ENCODE measurements around the gene SIRT5.
A peak's percentile ranks its signal among the peaks of the same experiment; 100 is the strongest.

The SIRT5 gene

DNA sequence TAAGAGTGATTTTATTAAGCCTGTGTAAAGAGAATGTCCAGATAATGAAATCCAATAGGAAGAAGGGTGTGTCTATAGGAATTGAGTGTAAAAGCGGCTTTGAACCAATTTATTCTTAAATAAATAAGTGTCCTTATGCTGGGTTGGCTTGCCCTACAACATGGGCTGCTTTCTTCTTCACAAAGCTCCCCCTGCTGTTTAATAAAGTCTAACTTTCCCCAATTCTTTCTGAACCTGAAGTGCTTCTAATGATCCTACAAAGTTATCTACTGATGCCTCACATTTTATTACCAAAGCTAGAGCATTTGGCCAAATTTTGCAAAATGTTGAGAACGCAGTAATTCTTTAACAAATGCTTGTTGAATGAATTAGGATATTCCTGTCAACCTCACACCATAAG lies 36.3 kb upstream of the SIRT5 start:
- in situ Hi-C loops (cut with MboI; ENCODE audit: low pct_unique_long_range_greater_than_20kb, low sequenced_read_pairs, unreplicated experiment) = loop anchor here (25.0 kb wide), 2 partner anchors 351 to 626 kb away; no protein-coding TSS in a partner anchor
- TF ChIP-seq, protein P1, sequence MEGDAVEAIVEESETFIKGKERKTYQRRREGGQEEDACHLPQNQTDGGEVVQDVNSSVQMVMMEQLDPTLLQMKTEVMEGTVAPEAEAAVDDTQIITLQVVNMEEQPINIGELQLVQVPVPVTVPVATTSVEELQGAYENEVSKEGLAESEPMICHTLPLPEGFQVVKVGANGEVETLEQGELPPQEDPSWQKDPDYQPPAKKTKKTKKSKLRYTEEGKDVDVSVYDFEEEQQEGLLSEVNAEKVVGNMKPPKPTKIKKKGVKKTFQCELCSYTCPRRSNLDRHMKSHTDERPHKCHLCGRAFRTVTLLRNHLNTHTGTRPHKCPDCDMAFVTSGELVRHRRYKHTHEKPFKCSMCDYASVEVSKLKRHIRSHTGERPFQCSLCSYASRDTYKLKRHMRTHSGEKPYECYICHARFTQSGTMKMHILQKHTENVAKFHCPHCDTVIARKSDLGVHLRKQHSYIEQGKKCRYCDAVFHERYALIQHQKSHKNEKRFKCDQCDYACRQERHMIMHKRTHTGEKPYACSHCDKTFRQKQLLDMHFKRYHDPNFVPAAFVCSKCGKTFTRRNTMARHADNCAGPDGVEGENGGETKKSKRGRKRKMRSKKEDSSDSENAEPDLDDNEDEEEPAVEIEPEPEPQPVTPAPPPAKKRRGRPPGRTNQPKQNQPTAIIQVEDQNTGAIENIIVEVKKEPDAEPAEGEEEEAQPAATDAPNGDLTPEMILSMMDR (IDR thresholded peaks at IDR 0.05; ENCODE audit: extremely low read depth, insufficient read depth, missing control alignments) = peak; percentile 33
- DNase-seq (ENCODE audit: low spot score) = peak; percentile 75

DNA sequence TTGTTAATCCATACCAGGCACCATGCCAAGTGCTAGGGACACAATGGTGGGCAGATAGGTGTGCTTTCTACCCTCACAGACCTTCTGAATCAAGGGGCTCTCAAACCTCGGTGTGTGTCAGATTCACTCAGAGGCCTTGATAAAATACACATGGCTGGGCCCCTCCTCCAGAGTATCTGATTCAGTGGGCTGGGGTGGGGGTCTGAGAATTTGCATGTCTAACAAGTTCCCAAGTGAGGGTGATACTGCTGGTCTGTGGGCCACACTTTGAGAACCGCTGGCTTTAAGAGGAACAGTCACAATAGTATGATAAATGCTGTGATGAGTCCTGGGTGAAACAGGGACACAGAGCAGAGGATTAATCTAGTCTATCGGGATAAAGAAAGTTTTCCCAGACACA lies 35.8 kb upstream of the SIRT5 start:
- no peak for DNase-seq (ENCODE audit: low spot score)
- in situ Hi-C loops (cut with MboI; ENCODE audit: low pct_unique_long_range_greater_than_20kb, low sequenced_read_pairs, unreplicated experiment) = loop anchor here (25.0 kb wide), 2 partner anchors 351 to 626 kb away; no protein-coding TSS in a partner anchor
- TF ChIP-seq, protein P1 (IDR thresholded peaks at IDR 0.05; ENCODE audit: extremely low read depth, insufficient read depth, missing control alignments) = no peak

DNA sequence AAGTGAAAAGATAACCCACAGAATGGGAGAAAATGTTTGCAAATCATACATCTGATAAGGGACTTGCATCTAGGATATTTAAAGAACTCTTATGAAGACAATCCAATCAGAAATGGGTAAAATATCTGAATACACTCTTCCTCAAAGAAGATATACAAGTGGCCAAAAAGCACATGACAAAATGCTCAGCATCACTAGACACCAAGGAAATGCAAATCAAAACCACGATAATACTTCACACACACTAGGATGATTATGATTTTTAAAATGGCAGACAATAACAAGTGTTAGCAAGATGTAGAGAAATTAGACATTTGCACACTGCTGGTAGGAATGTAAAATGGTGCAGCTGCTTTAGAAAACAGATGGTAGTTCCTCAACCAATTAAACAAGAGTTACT lies 34.8 kb upstream of the SIRT5 start:
- DNase-seq (ENCODE audit: low spot score) = no peak
- TF ChIP-seq, protein P1 (IDR thresholded peaks at IDR 0.05; ENCODE audit: extremely low read depth, insufficient read depth, missing control alignments) = no peak
- in situ Hi-C loops (cut with MboI; ENCODE audit: low pct_unique_long_range_greater_than_20kb, low sequenced_read_pairs, unreplicated experiment) = loop anchor here (25.0 kb wide), 2 partner anchors 352 to 627 kb away; no protein-coding TSS in a partner anchor

DNA sequence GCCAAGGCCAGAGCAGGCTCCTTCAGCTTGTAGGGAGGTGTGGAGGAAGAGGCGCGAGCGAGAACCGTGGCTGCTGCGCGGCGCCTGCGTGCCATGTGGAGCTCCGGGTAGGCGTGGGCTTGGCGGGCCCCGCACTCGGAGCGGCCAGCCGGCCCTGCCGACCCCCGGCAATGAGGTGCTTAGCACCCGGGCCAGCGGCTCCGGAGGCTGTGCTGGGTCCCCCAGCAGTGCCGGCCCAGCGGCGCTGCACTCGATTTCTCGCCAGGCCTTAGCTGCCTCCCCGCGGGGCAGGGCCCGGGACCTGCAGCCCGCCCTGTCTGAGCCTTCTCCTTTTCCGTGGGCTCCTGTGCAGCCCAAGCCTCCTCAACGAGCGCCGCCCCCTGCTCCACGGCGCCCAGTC lies 32.9 kb upstream of the SIRT5 start:
- in situ Hi-C loops (cut with MboI; ENCODE audit: low pct_unique_long_range_greater_than_20kb, low sequenced_read_pairs, unreplicated experiment) = loop anchor here (25.0 kb wide), 2 partner anchors 354 to 629 kb away; no protein-coding TSS in a partner anchor
- no peak for DNase-seq (ENCODE audit: low spot score)
- TF ChIP-seq, protein P1 (IDR thresholded peaks at IDR 0.05; ENCODE audit: extremely low read depth, insufficient read depth, missing control alignments) = no peak

DNA sequence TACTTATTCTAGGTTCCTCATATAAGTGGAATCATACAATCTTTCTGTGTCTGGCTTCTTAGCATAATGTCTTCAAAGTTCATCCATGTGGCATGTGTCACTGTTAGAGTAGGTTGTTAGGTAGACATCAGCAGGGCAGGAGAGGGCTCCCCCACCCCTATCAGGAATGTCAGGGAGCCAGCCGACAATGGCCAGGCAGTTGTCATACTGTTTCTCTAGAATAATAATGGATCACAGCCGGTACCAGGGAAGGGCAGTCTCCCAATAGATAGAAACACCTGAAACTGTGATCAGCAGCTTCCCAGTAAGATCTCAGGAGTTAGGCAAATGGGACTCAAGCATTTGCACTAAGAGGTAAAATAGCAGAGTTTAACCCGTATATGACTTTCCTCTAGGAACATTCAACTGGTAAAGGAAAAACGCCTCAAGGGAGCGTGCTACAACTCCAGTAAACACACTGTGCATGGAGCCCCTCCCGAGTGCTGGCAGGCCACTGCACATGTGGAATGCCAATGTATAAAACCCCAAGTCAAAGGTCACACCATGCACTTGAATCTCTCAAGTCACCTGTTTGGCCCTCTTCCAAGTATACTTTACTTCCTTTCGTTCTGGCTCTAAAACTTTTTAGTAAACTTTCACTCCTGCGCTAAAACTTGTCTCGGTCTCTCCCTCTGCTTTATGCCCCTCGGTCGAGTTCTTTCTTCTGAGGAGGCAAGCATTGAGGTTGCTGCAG lies 29.8 kb upstream of the SIRT5 start:
- in situ Hi-C loops (cut with MboI; ENCODE audit: low pct_unique_long_range_greater_than_20kb, low sequenced_read_pairs, unreplicated experiment) = loop anchor here (25.0 kb wide), 2 partner anchors 357 to 632 kb away; no protein-coding TSS in a partner anchor
- DNase-seq (ENCODE audit: low spot score) = no peak
- TF ChIP-seq, protein P1 (IDR thresholded peaks at IDR 0.05; ENCODE audit: extremely low read depth, insufficient read depth, missing control alignments) = no peak

DNA sequence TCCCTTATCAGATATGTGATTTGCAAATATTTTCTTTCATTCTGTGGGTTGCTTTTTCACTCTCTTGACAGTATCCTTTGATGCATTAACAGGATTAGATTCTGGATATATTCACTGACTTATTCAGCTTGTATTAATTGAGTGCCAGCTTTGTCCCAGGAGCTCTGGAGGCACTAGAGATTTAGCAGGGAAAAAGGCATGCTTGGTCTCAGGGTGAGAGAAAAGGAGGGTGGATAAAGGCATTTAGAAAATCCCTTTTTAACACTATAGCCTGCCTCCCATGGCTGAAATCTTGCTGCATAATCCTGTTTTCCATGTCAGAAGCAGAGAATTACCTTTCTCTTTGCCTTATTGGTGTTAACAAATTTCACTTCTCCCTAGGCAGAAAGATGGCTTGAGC lies 28.5 kb upstream of the SIRT5 start:
- TF ChIP-seq, protein P1 (IDR thresholded peaks at IDR 0.05; ENCODE audit: extremely low read depth, insufficient read depth, missing control alignments) = no peak
- in situ Hi-C loops (cut with MboI; ENCODE audit: low pct_unique_long_range_greater_than_20kb, low sequenced_read_pairs, unreplicated experiment) = loop anchor here (25.0 kb wide), 2 partner anchors 359 to 634 kb away; no protein-coding TSS in a partner anchor
- DNase-seq (ENCODE audit: low spot score) = no peak
